ENCODE measurements around the gene NEMP1.
"Not testable (repeated sequence)": the region's sequence is repeated elsewhere in the genome, so short reads cannot be mapped to it uniquely, and the experiment has no call there.

Gene NEMP1

DNA sequence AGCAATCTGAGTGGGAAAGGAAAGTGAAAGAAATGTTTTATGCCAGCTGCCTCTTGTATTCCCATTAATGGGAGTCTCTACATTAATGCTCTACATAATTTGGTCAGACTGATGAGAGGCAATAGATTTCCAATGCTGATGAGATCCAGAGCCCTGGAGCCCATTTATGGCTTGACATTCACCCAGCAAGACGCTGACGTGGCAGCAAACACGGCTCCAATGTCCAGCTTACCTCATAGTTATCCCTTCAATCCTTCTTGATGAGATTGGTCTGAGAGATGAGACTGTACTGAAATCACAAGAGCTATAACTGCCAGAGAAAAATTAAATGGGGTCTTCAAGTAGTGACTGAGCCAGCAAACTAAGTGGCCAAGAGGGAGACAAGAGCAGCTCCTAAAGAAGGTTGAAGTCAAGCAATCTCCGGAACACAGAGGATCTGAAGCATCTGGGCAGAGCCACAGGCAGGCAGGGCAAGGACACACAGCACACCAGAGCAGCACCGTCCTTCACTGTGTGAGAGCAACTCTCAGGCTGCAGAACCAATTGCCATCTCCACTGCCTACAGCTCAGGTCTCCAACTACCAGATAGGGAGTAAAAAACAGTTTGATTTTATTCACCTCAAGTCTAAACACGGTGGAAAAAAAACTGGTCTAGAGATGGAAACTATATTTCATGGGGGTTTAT is 21.4 kb downstream of the NEMP1 start:
- DNase-seq (ENCODE audit: low read depth), result no peak

DNA sequence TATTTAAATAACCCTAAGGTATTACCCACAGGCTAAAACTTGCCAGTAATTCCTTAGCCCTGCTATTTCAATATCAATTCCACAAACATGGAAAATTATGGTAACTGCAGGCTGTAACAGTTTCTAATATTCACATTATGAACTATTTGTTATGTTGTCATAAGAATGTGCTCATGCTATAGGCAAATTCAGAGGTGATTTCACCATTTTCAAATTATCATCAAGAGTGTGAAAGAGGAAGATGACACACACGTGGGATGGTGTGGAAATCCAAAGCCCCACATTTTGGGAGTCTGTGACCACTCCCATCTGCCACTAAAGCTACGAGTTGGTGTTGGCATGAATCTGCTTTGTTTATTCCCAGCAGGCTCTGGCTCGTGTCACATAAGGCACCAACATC is 22.8 kb downstream of the NEMP1 start:
- no peak for DNase-seq (ENCODE audit: low read depth)

DNA sequence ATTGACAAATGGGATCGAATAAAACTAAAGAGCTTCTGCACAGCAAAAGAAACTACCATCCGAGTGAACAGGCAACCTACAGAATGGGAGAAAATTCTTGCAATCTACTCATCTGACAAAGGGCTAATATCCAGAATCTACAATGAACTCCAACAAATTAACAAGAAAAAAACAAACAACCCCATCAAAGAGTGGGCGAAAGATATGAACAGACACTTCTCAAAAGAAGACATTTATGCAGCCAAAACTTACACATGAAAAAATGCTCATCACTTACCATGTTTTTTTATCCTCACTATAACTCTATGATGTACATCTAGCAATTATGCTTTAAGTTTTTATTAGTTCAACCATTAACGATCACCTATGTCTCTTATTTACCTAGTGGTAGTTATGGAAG is 24.7 kb downstream of the NEMP1 start:
- not testable (repeated sequence) for DNase-seq (ENCODE audit: low read depth)

DNA sequence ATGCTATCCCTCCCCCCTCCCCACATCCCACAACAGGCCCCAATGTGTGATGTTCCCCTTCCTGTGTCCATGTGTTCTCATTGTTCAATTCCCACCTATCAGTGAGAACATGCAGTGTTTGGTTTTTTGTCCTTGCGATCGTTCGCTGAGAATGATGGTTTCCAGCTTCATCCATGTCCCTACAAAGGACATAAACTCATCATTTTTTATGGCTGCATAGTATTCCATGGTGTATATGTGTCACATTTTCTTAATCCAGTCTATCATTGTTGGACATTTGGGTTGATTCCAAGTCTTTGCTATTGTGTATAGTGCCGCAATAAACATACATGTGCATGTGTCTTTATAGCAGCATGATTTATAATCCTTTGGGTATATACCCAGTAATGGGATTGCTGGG is 25.4 kb downstream of the NEMP1 start:
- not testable (repeated sequence) for DNase-seq (ENCODE audit: low read depth)

DNA sequence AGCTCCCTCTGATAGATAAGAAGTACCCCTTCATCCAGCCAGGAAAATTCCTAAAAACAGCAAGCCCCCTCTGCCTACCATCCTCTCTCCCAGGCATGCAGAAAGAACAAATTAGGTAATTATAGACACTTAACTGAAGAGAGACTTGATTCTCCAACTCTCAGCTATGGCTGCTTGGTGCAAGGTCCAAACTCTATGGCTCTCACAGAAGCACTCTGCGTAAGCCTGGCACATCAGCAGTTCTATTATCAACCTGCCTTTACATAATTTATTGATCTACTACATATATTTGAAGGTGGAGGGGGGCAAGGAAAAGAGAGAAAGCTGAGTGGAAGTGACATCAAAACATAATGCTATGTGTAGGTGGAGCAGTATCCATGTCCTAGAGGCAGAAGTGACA is 27.6 kb downstream of the NEMP1 start:
- DNase-seq (ENCODE audit: low read depth), result no peak

DNA sequence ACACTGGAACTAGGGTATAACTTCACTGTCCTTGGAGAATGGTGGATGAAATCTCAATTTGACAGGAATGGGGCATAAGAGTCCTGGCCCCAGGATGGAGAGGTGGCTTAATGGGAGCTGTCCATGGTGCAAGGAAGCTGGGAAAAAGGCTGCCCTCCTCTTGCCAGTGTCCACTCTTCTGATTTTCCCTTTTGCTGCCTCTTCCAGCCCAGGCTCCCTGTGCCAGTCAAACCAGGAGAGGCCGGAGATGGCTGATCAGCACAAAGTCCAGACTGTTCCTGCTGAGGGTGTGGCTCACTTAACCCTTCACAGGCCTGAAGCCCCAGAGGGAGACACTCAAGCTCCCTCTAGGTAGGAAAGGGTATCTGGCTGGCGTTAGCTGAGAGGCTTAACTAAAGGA is 28.7 kb downstream of the NEMP1 start, which contains the start of gene MYO1A:
Gene MYO1A, minus strand, starts transcription at position 240 of the 400 bp plus-strand sequence. CDS start 1,806 bp downstream, outside the sequence.
- peak; percentile 55 for DNase-seq (ENCODE audit: low read depth)

DNA sequence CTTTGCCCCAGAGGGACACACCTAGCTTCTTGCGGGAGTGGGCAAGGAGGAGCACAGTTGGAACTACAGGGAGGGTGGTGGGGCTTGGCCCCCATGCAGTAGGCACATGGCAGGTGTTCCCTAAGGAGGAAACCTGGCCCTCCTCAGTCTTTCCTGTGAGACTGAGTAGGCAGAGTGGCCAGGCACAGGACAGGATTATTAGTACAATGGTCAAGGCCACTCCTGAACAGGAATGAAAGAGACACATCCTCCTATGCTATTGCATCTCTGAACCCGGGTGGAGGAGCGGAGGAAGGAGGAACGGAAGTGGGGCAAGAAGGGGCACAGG is 29.5 kb downstream of the NEMP1 start:
- no peak for DNase-seq (ENCODE audit: low read depth)

DNA sequence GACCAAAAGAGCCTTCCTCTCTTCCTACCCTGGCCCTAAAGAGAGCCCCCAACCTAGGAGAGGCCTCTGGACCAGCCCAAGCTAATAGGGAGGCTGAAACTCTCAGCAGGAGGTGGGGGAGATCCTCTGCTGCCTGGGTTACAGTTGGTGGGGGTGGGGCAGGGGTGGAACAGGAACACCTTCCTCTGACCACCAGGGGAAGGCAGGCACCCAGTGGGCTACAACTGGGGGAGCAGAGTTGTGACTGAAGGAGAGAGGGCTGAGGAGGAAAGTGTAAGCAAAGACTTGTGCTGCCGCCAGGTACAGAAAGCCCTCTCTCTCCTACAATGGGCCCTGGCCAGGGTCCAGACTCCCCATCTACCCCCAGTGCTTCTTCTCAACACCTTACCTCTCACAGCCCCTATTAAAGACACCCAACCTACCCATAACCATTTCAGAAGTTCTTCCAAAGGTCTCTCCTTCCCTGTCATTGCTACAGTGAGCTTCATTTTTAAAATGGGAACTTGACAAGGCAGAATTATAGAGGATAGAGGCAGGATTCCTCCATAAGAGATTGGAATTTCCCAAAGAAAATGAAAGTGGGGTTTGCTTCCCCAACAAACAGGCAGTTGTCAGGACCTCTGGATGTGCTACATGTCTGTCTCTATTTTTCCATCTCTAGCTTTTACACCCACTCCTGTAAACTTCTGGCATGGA is 30.0 kb downstream of the NEMP1 start:
- DNase-seq (ENCODE audit: low read depth), result no peak

DNA sequence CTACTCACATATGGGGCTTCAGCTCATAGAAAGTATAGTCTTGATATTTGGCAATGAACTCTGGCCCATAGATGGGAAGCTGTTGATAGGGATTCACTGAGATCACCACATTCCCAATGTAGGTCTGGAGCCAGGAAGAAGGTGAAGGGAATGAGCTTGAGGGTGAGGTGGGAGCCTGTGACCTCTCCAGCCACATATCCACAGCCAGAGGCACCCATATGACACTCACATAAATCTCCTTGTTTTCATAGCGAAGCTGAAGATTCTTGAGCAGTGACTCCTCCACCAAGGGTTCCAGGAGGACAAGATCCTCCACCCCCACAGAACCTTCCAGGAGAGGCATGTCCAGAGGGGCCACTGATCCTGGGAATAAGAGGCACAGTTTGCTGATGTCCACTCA is 30.6 kb downstream of the NEMP1 start:
- peak; percentile 90 for DNase-seq (ENCODE audit: low read depth)

DNA sequence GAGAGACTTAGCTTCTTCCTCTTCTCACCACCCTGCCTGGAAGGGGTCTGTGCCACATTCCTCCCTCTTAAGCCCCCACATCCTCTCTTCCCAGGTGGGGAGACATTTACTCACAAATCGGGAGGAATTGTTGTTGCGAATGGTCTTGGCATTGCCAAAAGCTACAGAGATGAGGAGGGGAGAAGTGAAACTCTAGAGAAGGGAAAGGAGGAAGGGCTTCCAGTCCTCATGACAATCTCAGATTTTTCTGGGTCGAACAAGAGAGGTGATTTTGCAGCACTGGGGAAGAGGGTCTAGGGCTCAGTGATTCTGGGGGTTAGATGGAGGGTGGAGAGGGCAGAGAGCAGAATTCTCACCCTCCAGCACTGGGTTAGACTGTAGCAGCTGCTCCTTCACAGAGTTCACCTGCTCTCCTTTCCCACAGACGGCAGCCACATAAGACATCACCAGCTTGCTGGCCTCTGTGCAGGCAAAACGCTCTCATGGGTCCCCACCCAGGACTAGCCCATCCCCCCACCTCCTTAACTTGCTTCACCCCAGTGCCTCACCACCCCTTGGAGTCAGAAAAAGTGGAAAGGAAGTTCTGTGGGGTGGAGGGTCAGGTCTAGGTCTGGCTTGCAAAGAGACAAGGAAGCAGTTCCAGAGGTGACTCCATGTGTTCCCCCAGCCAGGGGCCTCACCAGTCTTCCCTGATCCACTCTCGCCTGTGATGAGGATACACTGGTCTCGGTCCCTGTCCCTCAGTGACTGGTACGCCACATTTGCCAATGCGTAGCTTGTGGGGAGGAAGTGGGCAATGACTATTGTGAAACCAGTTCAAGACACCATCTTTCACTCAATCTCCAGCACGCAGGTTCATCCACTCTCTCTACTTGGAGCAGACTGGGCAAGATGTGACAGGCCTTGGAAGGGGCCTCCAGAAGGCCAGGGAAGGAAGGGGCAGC is 31.4 kb downstream of the NEMP1 start:
- DNase-seq (ENCODE audit: low read depth), result no peak

DNA sequence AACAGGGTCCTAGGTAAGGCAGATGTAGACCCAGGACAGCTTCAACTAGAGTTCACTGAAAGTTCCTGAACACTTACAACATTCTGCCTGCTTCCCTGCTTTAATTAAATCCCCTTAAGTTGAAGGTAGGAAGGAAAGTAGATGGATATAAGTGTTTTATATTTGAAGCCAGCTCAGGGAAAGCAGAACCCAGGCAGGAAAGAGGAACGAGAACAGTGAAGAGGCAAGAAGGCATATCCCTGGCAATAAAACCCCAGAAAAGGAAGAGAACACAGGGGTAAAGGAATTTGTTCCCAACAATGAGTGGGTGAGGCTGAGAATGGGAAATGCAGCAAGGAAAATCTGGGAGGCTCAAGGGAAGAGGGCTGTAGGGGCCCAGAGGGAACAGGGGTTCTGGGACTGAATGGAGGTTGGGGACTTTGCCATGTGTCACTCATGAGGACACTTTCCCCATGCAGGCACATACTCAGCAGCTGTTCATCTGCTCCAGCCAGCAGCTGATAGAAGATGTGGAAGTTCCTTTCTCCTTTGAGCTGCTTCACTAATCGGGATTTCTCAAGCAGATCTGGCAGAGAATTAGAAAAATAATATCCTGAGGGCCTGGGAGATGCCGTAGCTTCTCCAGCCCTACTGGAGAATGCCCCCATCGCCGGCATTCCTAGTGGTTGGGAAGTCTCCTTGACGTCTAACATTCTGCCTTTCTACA is 32.4 kb downstream of the NEMP1 start:
- DNase-seq (ENCODE audit: low read depth), result peak; percentile 42

DNA sequence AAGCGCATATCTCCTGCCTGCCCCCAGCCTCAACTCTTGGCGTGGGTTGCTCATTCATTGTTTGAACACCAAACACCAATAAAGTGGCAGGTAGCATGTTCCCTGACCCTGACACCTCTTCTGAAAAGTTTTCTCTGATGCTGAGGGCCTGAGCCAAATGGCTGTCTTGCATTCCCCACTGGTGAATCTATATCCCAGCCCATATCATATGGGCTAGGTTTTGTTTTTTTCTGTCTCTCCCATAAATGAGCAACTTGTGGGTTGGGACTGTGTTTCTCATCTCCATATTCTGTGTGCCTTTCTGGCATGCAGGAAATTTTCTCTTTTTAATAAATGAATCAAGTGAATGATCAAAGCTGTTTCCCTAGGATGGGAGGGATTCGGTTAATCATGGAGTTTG is 33.7 kb downstream of the NEMP1 start:
- peak; percentile 44 for DNase-seq (ENCODE audit: low read depth)

DNA sequence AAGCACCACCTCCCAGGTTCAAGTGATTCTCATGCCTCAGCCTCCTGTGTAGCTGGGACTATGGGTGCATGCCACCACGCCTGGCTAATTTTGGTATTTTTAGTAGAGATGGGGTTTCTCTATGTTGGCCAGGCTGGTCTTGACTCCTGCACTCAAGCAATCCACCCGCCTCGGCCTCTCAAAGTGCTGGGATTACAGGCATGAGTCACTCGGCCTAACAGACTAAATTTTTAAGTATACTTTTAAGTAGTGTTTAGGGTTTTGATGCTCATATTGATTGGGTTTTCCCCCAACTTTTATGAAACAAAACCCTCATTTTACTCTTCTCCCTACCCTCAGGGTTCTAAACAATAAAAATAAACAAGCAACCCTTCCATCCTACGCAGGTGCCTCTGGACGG is 34.1 kb downstream of the NEMP1 start:
- peak; percentile 38 for DNase-seq (ENCODE audit: low read depth)

DNA sequence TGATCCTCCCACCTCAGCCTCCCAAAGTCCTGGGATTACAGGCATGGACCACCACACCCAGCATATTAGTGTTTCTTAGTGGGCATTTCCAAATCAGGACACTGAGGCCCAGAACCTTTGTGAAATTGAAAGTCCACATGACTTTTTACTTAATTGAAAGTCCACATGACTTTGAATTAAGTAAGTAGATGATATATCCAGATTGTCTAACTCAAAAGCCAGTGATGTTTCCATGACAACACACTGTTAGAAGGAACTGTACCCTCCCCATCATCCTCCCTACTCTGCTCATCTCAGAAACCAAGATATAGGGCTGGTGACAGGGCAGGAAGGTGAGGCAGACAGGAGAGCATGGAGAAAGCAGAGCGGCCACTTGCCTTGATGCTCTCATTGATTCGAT is 35.9 kb downstream of the NEMP1 start:
- DNase-seq (ENCODE audit: low read depth), result no peak

DNA sequence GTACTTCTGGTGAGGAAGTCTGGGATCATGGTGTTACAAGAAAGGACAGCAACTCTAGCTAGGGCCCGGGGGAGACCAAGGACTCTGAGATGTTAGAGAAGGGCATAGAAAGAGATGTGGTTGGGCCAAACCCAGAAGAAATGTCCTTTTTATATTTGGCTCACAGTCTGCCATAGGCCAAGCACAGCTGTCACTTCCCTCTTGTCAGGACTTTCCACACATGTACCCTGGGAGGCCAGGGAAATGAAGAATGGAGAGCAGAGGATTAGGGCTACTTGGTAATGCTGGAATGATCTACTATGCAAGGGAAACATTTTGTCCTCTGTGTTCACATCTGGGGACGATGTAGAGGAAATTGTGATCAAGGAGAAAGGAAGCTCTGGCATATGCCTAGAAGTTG is 37.8 kb downstream of the NEMP1 start:
- DNase-seq (ENCODE audit: low read depth), result no peak

DNA sequence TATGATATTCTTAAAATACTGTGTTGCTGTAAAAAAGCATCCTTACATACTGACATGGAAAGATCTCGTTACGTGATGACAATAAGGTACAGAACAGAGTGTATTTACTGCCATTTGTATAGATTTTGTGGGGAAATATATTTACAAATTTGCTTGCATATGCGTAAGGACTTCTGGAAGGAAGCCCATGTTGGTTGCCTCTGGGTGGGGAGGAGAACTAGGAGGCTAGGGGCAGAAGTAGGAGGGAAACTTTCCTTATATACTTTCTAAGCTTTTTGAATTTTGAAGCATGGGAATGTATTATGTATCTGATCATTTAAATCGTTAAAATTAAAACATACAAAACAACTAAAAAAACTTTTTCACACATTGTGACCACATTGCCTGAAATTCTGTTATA is 38.4 kb downstream of the NEMP1 start:
- no peak for DNase-seq (ENCODE audit: low read depth)

DNA sequence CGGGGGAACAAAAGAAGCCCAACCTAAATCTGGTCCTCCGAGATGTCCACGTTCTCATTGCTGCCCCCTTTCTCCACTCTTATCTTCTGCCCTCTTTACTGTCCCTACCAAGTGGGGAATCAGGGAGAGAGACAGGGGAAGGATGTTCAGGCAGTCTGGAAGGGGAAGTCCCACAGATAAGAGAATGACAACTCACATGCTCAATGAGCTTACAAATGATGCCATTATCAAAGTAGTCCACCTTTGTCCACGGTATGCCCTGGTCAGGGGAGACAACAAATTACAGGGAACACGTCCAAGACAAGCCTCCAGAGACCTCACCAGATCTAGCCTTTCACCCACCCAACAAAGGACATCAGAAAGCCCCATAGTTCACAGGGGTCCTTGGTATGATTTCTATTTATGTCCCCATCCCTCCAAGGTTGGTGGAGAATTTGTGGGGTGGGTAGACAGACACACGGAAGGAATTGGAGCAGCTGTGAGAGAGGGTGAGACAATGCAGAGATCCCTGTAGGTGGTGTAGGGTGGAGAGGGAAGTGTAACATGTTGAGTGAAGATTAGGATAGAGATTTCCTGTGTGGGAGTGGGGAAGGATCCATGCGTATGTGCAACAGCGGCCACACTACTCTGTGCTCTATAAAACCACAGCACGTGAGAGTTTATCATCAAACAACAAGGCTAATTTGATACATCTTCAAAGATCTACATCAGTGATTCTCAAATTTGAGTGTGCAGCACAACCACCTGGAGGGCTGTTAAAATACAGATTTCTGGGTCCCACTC is 39.4 kb downstream of the NEMP1 start:
- DNase-seq (ENCODE audit: low read depth), result no peak

DNA sequence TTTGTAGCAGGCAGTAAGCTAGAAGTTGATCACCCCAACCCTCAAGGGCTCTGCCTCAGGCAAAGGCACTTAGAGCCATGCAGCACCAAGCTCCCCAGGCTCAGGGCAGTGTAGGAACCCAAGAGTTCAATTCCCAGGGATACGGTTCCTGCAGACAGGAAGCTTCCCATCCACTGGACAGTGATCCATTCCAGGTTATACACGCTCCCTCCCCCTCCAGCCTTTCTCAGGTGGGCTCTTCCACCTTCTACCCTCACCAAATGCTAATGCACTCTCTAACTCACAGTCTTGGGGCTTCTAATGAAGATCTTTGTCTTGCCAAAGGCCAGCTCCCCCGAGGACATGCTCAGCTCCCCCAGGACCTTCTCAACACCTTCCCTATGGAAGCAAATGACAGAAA is 41.3 kb downstream of the NEMP1 start:
- DNase-seq (ENCODE audit: low read depth), result no peak

DNA sequence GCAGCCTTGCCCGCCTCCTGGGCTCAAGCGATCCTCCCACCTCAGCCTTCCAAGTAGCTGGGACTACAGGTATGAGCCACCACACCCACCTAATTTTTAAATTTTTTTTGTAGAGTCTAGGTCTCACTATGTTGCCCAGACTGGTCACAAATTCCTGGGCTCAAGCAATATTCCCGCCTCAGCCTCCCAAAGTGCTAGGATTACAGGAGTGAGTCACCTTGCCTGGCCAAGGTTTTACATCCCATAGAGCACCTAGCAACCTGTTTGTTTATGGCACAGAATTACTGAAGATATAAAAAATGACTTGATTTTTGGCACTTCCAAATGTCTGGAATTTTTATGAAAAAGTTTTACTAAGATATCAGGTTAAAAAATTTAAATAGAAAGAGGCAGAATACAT is 45.2 kb downstream of the NEMP1 start:
- no peak for DNase-seq (ENCODE audit: low read depth)

DNA sequence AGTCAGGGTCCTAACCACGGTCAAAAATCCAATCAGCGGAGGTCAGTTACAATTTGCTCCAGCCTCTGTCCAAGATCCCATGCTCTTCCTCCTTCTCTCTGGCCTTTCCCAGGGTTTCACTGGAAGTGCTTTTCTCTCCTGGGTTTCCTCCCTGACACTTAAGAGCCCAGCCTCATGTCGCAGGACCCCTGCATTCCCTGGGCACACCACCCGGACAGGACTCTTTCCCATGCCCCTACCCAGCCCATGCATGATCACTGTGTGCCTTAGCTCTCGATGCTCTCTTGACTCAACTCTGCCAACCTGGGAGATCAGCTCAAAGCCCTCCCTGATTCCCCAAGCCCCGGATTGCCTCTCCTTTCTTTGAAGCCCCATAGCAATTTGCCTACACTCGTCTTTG is 46.8 kb downstream of the NEMP1 start:
- DNase-seq (ENCODE audit: low read depth), result no peak

DNA sequence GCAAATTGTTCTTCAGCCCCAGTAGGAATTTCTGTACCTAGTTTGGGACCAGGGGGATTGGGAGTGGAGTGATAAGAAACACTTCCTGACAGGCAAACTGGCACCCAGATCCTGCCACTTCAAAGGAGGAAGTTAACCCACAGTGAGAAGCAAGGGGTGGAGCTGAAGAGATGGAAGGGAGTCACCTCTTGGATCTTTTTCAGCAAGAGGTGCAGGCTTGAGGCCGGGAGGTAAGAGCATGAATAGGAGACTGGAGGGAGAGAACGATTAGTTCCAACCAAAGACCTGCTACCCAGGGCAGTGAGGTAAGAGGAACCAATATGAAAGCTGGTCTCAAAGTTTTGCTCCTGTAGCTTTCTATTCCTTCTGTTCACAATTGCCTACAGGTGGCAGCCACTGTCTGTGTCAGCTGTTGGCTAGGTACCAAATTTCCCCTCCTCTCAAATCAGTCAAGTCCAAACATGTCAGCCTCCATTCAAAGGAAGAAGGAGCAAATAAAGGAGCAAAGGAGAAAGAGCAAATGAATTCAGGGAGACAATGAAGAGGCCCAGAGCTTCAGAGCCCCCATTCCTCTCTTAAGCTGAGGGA is 47.4 kb downstream of the NEMP1 start:
- DNase-seq (ENCODE audit: low read depth), result no peak

Data from EH (cell line).